HG03045 (cell line): ENCODE measurements around the gene FSIP2.
"Not testable (repeated sequence)": the region's sequence is repeated elsewhere in the genome, so short reads cannot be mapped to it uniquely, and the experiment has no call there.

Experiments
- ATAC-seq: cut with Tn5 transposase; IDR thresholded peaks from one replicate; pipeline ENCODE4 v1.9.1; 2021; ENCODE audit warnings: mild to moderate bottlenecking, moderate library complexity; ENCODE audit not compliant: unreplicated experiment

FSIP2 gene

GRCh38 chr2:185796758-185797157 is 58.2 kb downstream of the FSIP2 start:
- no peak for ATAC-seq

GRCh38 chr2:185802926-185803325 is 64.3 kb downstream of the FSIP2 start:
- no peak for ATAC-seq

- ATAC-seq: no peak
Measured at GRCh38 chr2:185806783-185807182, 68.2 kb downstream of the FSIP2 start.

- no peak for ATAC-seq
Measured at GRCh38 chr2:185807351-185807750, 68.7 kb downstream of the FSIP2 start.

- no peak for ATAC-seq
Measured at GRCh38 chr2:185811580-185811979, 73.0 kb downstream of the FSIP2 start.

- ATAC-seq: no peak
Measured at GRCh38 chr2:185813707-185814106, 75.1 kb downstream of the FSIP2 start.

GRCh38 chr2:185817991-185818390 is 79.4 kb downstream of the FSIP2 start:
- ATAC-seq: no peak

GRCh38 chr2:185821467-185821866 is 82.9 kb downstream of the FSIP2 start:
- no peak for ATAC-seq

GRCh38 chr2:185823773-185824172 is 85.2 kb downstream of the FSIP2 start:
- ATAC-seq: no peak

- no peak for ATAC-seq
Measured at GRCh38 chr2:185825557-185825956, 87.0 kb downstream of the FSIP2 start.

GRCh38 chr2:185828326-185828725 is 89.7 kb downstream of the FSIP2 start:
- ATAC-seq: no peak

GRCh38 chr2:185833864-185834263 is 95.3 kb downstream of the FSIP2 start:
- ATAC-seq: no peak

GRCh38 chr2:185835974-185836373 is 97.4 kb downstream of the FSIP2 start:
- no peak for ATAC-seq

GRCh38 chr2:185854885-185855284 is 116.3 kb downstream of the FSIP2 start:
- no peak for ATAC-seq

- no peak for ATAC-seq
Measured at GRCh38 chr2:185857691-185858090, 119.1 kb downstream of the FSIP2 start.

- ATAC-seq: no peak
Measured at GRCh38 chr2:185859506-185859905, 120.9 kb downstream of the FSIP2 start.

- no peak for ATAC-seq
Measured at GRCh38 chr2:185860321-185860720, 121.7 kb downstream of the FSIP2 start.

GRCh38 chr2:185862657-185863398 is 124.2 kb downstream of the FSIP2 start:
- no peak for ATAC-seq

- not testable (repeated sequence) for ATAC-seq
Measured at GRCh38 chr2:185864468-185865260, 126.1 kb downstream of the FSIP2 start.

- no peak for ATAC-seq
Measured at GRCh38 chr2:185875136-185875931, 136.7 kb downstream of the FSIP2 start.

GRCh38 chr2:185876234-185876633 is 137.6 kb downstream of the FSIP2 start:
- ATAC-seq: no peak
